Measurements from ENCODE around the gene TOM1L2.

TOM1L2 gene

DNA sequence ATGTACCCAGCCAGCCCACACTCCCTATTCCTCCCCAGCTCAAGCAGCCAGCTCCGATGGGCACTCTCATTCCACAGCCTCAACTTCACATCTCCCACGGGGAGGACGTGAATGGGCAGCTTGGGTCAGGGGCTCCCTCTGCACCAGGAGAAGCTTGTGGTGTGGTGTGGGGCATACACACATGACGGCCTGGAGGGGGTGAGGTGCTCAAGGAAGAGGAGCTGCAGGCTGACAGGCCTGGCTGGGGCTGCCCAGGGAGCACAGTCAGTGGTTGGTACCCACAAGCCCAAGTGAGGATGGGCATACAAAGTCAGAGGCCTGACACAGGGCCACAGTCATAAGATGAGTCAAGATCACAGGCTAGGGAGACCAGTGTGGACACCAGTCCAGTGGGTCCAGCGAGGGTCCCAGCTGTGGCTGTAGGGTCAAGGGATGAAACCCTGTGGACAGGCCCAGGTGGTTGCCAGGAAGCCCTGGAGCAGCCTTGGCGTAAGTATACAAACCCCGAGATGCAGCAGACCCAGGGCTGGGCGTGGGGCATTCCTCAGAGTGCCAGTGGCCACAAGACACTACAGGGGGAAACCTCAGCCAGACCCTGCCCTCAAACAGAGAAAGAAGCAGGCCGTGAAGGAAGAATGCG is 4.9 kb upstream of the TOM1L2 start:
- ATAC-seq (replicated peaks; ENCODE audit: extremely low read depth, poor library complexity, severe bottlenecking) (no peak), DNase-seq (ENCODE audit: low spot score in 2 of 2) (no peak)
- Mint-ChIP-seq H3K27ac (ENCODE audit: low read depth) (no peak overlapping the region), H3K9me3 (no peaks in the 10 kb centered on the region), H3K4me1 (peaks cover 7% of the 10 kb centered on the region), H3K4me3 (no peak overlapping the region), H3K36me3 (ENCODE audit: insufficient read depth) (peaks cover 8% of the 10 kb centered on the region), H3K27me3 (no peaks in the 10 kb centered on the region)

- Mint-ChIP-seq H3K36me3 (ENCODE audit: insufficient read depth) (peaks cover 9% of the 10 kb centered on the region), H3K4me1 (peaks cover 16% of the 10 kb centered on the region)
Measured at GRCh38 chr17:17975436-17975835, 3.2 kb upstream of the TOM1L2 start.

DNA sequence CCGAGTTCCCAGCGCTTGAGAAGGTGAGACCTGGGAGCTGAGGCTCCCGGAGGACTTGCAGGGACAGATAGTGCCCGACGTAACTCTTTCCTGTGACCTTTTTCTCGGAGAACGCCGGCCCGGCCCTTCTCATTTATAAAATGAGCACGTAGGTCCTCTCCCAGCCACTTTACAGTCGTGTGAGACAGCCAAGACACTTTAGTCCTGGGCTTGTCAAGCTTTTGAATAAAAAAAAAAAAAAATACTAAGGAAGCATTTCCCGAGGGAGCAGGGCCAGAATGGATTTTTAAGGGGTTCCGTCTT is 703 bp upstream of the TOM1L2 start:
- Mint-ChIP-seq H3K4me1 (peaks cover 30% of the 10 kb centered on the region), H3K27ac (ENCODE audit: low read depth) (peak overlapping the region; percentile 98), H3K27me3 (no peaks in the 10 kb centered on the region), H3K9me3 (no peaks in the 10 kb centered on the region), H3K36me3 (ENCODE audit: insufficient read depth) (peaks cover 9% of the 10 kb centered on the region), H3K4me3 (peak overlapping the region; percentile 97)
- ATAC-seq (replicated peaks; ENCODE audit: extremely low read depth, poor library complexity, severe bottlenecking), result no peak
- DNase-seq (ENCODE audit: low spot score in 2 of 2), result no peak

More at GRCh38 chr17:17975436-17975835, 3.2 kb upstream of the TOM1L2 start:
- Mint-ChIP-seq H3K27me3 (no peaks in the 10 kb centered on the region), H3K27ac (ENCODE audit: low read depth) (no peak overlapping the region), H3K9me3 (no peaks in the 10 kb centered on the region), H3K4me3 (no peak overlapping the region)
- ATAC-seq (replicated peaks; ENCODE audit: extremely low read depth, poor library complexity, severe bottlenecking) (no peak), DNase-seq (ENCODE audit: low spot score in 2 of 2) (no peak)

DNA sequence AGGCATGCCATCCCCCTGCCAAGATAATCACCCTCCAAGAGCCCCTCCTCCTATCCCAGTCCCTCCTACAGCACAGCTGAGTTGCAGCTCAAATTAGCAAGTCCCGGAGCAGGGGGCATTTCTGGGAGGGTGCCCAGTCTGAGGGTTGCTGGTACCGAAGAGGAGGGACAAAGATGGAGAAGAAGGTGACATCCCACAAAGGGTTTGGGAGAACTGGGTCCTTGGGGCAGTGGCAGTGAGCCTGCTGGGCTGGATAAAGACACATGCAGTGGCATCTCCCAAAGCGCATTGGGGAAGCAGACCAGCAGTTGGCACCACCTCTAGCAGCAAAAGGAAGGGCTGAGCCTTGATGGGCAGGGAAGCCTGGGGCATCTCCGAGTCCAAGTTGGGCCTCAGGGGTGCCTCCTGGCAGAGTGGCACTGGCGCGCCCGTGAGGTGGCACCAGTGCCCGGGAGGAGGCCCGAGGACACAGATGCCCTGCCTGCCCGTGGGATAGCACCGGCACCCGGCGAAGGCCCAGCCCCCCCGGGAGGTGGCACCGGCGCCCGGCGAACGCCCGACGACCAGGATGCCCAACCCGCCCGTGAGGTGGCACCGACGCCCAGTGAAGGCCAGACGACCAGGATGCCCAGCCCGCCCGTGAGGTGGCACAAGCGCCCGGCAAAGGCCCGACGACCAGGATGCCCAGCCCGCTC is 622 bp downstream of the TOM1L2 start:
- peaks cover 42% of the 10 kb centered on the region for H3K4me1 Mint-ChIP-seq
- peak overlapping the region; percentile 97 for H3K4me3 Mint-ChIP-seq

GRCh38 chr17:17970699-17971430 is 1.3 kb downstream of the TOM1L2 start:
- peak overlapping the region; percentile 65 for H3K27ac Mint-ChIP-seq (ENCODE audit: low read depth)
- H3K4me3 Mint-ChIP-seq, result peak overlapping the region; percentile 97
- no peak for ATAC-seq (replicated peaks; ENCODE audit: extremely low read depth, poor library complexity, severe bottlenecking)
- H3K36me3 Mint-ChIP-seq (ENCODE audit: insufficient read depth), result peaks cover 9% of the 10 kb centered on the region
- DNase-seq (ENCODE audit: low spot score in 2 of 2), result no peak
- H3K4me1 Mint-ChIP-seq, result peaks cover 46% of the 10 kb centered on the region
- H3K9me3 Mint-ChIP-seq, result no peaks in the 10 kb centered on the region
- no peaks in the 10 kb centered on the region for H3K27me3 Mint-ChIP-seq

More for the DNA sequence above, 622 bp downstream of the TOM1L2 start:
- peak overlapping the region; percentile 98 for H3K27ac Mint-ChIP-seq (ENCODE audit: low read depth)
- H3K36me3 Mint-ChIP-seq (ENCODE audit: insufficient read depth), result peaks cover 9% of the 10 kb centered on the region
- ATAC-seq (replicated peaks; ENCODE audit: extremely low read depth, poor library complexity, severe bottlenecking), result no peak
- peak in 1 of 2 donors; percentile 32 for DNase-seq (ENCODE audit: low spot score in 2 of 2)
- no peaks in the 10 kb centered on the region for H3K27me3 Mint-ChIP-seq
- H3K9me3 Mint-ChIP-seq, result no peaks in the 10 kb centered on the region

DNA sequence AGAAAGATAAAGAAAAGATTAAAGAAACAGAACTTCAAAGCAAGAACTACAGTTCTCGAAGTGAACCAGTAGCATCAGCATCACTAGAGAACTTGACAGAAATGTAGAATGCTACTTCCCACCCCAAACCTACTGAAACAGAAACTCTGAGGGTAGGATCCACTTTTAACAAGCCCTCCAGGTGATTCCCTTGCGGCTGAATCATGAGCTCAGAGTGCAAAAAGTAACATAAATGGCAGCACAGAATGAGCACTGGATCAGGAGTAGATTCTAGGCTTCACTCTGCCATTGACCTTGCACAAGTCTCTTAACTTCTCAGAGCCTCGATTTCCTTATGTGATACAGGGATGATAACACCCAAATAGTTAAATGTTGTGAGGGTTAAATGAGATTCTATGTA is 5.8 kb downstream of the TOM1L2 start:
- no peak for ATAC-seq (replicated peaks; ENCODE audit: extremely low read depth, poor library complexity, severe bottlenecking)
- Mint-ChIP-seq H3K9me3 (no peaks in the 10 kb centered on the region), H3K27ac (ENCODE audit: low read depth) (no peak overlapping the region), H3K27me3 (no peaks in the 10 kb centered on the region), H3K36me3 (ENCODE audit: insufficient read depth) (peaks cover 1% of the 10 kb centered on the region), H3K4me1 (peaks cover 54% of the 10 kb centered on the region), H3K4me3 (no peak overlapping the region)
- DNase-seq (ENCODE audit: low spot score in 2 of 2), result no peak

DNA sequence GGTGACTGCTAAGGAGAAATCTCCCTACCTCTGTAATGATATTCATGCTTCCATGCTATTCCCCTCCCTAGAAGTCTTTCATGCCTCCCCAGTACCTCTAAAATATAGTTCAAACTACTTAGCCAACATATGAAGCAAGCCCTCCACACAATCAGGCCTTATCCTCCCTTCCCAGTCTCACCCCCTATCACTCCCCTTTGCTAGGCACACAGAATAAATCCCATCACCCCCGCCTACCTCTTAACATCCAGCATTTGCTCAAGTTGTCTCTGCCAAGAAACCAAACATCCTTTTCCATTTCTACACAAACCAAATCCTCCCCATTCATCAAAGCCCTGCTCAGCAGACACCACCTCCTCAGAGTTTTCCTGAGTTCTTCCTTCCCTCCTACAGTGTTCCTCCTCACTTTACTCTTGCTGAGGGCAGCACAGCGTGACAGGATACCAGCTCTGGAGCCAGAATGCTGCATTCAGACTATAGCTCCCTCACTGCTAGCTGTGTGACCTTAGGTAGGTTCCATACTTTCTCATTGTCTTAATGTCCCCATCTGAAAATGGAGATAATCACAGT is 7.0 kb downstream of the TOM1L2 start:
- ATAC-seq (replicated peaks; ENCODE audit: extremely low read depth, poor library complexity, severe bottlenecking), result no peak
- peaks cover 2% of the 10 kb centered on the region for H3K36me3 Mint-ChIP-seq (ENCODE audit: insufficient read depth)
- no peaks in the 10 kb centered on the region for H3K27me3 Mint-ChIP-seq
- no peak overlapping the region for H3K4me3 Mint-ChIP-seq
- peaks cover 54% of the 10 kb centered on the region for H3K4me1 Mint-ChIP-seq
- H3K27ac Mint-ChIP-seq (ENCODE audit: low read depth), result no peak overlapping the region
- no peaks in the 10 kb centered on the region for H3K9me3 Mint-ChIP-seq
- no peak for DNase-seq (ENCODE audit: low spot score in 2 of 2)

DNA sequence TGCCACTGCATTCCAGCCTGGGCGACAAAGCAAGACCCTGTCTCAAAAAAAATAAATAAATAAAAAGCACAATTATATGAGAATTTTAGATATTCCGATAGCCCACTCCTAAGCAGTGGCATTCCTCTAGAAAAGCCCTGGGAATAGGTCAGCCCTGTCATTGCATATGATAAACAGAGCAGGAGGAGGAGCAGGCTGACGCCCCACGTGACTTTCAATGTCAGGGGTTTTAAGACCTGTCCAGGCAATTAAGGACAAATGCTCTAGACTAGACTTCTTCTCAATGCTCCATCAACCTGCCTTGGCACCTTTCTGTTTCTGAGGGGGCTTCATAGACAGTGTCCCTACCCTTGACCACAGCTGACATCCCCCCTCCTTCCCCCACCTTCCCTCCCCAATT is 7.5 kb downstream of the TOM1L2 start:
- peaks cover 55% of the 10 kb centered on the region for H3K4me1 Mint-ChIP-seq
- no peaks in the 10 kb centered on the region for H3K27me3 Mint-ChIP-seq

DNA sequence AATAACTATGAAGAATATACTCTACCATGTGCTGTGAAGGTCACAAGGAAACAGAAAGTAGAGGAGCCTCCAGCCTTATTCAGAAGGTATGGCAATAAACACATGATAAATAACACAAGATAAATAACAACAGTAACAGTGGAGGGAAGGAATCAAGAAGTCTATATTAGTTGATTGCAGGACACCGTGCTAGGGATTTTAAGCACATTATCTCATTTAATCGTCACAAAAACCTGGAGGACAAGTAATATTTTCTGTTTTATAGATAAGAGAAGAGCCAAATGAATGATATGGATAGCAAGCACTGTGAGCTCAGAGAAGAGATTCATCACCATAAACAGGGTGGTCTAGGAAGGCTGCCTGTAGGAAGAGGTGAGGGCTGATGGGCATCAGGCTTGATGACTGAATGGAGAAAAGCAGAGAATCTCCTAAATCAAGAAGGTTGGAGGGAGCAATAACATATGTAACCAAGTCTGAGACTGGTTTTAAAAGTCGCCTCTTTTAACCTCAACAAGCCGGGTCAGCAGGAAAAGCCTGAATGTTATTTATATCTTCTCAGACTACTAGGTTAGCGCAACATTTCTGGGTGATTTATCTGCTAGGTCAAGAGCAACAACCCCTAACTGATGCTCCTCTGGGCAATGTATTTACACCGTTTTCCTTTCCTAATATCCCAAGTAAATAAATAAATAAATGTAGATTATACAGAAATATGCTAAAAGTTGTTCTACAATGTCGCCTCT is 8.3 kb downstream of the TOM1L2 start:
- peak overlapping the region; percentile 16 for H3K27ac Mint-ChIP-seq (ENCODE audit: low read depth)
- no peak overlapping the region for H3K4me3 Mint-ChIP-seq
- H3K27me3 Mint-ChIP-seq, result no peaks in the 10 kb centered on the region
- no peaks in the 10 kb centered on the region for H3K9me3 Mint-ChIP-seq
- ATAC-seq (replicated peaks; ENCODE audit: extremely low read depth, poor library complexity, severe bottlenecking) (no peak), DNase-seq (ENCODE audit: low spot score in 2 of 2) (no peak)
- peaks cover 59% of the 10 kb centered on the region for H3K4me1 Mint-ChIP-seq
- peaks cover 7% of the 10 kb centered on the region for H3K36me3 Mint-ChIP-seq (ENCODE audit: insufficient read depth)

More for the DNA sequence above, 7.5 kb downstream of the TOM1L2 start:
- H3K9me3 Mint-ChIP-seq, result no peaks in the 10 kb centered on the region
- DNase-seq (ENCODE audit: low spot score in 2 of 2) (no peak), ATAC-seq (replicated peaks; ENCODE audit: extremely low read depth, poor library complexity, severe bottlenecking) (no peak)
- H3K27ac Mint-ChIP-seq (ENCODE audit: low read depth), result no peak overlapping the region
- no peak overlapping the region for H3K4me3 Mint-ChIP-seq
- peaks cover 4% of the 10 kb centered on the region for H3K36me3 Mint-ChIP-seq (ENCODE audit: insufficient read depth)

DNA sequence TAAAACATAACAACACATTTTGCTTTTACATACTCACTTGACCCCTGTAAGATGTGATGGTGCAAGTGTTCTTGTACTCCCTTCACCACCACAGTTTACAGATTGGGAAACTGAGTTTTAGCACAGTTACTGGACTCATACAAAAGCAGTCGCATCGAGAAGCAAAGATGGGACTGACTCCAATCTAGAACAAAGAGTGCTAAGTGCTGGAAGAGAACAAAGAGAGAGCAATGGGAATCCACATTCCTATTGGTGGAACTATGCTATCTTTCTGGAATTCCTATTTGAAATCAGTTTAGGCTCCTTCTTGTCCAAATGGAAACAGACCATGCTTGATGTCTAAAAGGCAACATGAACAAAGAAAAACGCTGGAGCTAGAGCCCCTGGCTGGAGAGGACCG is 9.1 kb downstream of the TOM1L2 start:
- ATAC-seq (replicated peaks; ENCODE audit: extremely low read depth, poor library complexity, severe bottlenecking), result no peak
- Mint-ChIP-seq H3K36me3 (ENCODE audit: insufficient read depth) (peaks cover 7% of the 10 kb centered on the region), H3K27ac (ENCODE audit: low read depth) (peak overlapping the region; percentile 16), H3K4me1 (peaks cover 65% of the 10 kb centered on the region), H3K9me3 (no peaks in the 10 kb centered on the region), H3K4me3 (no peak overlapping the region), H3K27me3 (no peaks in the 10 kb centered on the region)
- no peak for DNase-seq (ENCODE audit: low spot score in 2 of 2)

DNA sequence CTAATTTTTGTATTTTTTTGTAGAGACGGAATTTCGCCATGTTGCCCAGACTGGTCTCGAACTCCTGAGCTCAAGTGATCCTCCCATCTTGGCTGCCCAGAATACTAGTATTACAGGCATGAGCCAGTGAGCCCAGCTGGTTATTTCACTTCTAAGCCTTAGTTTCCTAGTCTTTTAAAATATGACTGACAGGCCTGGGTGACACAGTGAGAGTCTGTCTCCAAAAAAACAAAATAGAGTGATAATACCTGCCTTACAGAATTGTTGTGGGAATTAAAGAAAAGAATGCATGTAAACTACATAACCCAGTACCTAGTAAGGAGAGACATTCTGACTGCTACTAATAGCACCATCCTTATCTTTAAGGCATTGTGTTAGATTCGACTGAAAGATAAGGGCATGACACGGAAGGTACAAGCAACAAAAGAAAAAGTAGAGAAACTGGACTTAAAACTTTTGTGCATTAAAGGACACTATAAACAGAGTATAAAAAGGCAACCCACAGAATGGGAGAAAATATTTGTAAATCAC is 11.6 kb downstream of the TOM1L2 start:
- ATAC-seq (replicated peaks; ENCODE audit: extremely low read depth, poor library complexity, severe bottlenecking) (no peak), DNase-seq (ENCODE audit: low spot score in 2 of 2) (no peak)
- Mint-ChIP-seq H3K36me3 (ENCODE audit: insufficient read depth) (peaks cover 7% of the 10 kb centered on the region), H3K9me3 (no peaks in the 10 kb centered on the region), H3K27me3 (no peaks in the 10 kb centered on the region), H3K4me3 (peak overlapping the region; percentile 77), H3K27ac (ENCODE audit: low read depth) (peak overlapping the region; percentile 93), H3K4me1 (peaks cover 55% of the 10 kb centered on the region)

Data from central memory CD8-positive, alpha-beta T cell (primary cell).